Fibroblast of peridontal ligament (primary cell): Measurements from ENCODE around the gene HOXA9.
A peak's percentile ranks its signal among the peaks of the same experiment; 100 is the strongest.

Experiments used
- DNase-seq: peaks from one replicate; pipeline ENCODE4 v3.0.0-alpha.2; 2010; ENCODE audit errors: extremely low read depth

The HOXA9 gene

DNA sequence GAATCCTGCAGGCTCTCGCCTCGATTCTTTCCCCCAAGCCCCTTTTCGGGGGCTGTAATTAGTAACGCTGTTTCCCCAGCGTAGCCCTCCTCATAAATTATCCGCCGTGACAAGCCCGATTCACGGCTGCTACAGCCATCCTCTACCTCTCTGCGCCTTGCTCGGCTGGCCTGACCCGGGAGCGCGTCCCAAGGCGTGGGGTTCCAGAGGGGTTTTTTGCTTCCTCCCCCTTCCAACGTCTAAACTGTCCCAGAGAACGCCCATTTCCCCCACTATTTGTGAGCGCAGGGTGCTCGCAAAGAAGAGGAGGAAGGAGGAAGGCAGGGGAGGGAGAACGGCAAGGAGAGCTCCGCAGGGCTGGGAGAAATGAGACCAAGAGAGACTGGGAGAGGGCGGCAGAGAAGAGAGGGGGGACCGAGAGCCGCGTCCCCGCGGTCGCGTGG is 22.7 kb downstream of the HOXA9 start:
- no peak for DNase-seq

DNA sequence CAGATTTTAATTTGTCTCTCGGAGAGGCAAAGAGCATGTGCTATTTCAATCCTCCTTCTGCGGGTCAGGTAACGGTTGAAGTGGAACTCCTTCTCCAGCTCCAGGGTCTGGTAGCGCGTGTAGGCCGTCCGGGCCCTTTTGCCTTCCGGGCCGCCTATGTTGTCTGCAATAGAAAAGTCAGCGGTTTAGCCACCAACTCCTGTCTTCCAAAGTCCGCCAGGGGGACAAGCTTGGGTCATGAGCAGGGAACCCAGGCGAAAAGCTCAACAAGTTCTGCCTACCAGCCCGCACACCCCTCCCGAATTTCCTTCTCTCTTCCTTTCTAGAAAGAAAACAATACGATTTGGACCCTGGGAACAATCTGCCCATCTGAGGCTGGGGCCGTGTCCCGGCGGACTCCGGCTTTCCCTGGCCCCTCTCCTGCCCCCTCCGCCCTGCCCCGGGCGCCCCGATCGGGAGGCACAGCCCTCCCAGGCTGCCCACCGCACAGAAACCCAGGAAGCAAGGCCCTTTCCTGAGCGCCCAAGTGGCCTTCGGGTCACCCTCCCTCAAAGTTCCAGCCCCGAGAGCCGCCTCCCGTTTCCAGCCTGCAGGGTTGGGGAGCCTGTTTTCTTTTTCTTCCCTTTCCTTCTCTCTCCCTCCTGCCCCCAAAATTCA is 23.3 kb downstream of the HOXA9 start:
- no peak for DNase-seq

DNA sequence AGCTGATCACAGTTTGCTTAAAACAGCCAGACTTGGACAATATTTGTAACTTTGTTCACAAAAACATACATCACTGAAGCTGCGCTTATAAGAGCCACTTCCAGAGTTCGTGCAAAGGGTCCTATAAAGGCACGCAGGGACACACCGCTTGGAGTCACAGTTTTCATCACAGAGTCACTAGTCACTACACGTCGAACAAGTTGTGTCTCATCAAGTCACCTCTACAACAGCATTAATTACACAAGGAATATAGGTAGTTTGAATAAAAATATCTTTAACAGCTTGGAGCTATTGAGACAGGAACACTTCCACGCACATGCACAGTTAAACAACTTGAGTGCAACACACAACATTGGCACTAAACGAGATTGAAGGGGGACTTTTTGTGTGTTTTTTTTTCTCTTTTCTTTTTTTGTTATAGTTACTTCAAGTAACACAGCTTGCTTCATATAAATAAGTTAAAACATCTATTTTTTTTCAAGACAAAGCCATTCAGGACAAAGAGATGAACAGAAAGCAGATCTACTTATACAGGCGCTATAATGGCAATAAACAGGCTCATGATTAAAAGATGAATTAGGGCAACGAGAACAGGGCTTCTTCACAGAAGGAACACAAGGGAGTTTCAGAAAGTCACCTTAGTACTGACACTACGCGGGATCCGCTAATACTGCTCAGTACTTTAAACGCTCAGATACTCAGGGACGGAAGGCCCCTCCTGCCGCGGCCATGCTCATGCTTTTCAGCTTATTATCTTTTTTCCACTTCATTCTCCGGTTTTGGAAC is 24.0 kb downstream of the HOXA9 start:
- no peak for DNase-seq

DNA sequence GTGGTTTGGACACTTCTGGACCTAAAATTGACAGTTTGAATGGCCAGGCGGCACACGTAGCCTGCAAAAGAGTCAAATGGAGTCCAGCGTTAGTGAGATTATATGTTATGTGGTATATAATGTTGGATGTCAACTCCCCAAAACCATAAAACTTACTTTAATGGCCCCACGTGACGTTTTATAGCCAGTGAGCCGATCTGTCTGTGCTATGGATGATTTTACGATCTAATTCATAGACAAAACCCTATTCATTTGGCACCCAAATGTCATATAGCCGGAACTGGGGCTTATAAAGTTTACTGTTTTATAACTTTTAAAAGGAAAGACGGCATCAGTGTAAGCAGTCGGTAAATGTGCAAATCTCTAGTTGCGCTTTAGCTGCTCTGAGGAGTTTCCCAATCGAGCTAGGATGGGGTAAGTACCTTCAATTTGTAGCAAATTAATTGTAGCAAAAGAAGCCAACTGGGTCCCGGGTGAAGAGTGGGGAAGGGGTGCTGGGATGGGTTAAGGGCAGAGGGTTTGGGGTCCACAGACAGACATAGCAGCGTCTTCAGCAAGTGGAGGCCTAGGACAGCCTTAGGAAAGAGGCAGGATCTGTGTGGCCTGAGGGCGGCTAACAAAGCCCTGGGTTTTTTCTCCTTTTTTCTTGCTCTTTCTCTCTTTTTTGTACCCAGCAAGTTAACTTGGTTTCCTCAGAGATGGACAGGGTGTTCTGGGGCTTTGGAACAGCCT is 25.0 kb downstream of the HOXA9 start:
- no peak for DNase-seq

DNA sequence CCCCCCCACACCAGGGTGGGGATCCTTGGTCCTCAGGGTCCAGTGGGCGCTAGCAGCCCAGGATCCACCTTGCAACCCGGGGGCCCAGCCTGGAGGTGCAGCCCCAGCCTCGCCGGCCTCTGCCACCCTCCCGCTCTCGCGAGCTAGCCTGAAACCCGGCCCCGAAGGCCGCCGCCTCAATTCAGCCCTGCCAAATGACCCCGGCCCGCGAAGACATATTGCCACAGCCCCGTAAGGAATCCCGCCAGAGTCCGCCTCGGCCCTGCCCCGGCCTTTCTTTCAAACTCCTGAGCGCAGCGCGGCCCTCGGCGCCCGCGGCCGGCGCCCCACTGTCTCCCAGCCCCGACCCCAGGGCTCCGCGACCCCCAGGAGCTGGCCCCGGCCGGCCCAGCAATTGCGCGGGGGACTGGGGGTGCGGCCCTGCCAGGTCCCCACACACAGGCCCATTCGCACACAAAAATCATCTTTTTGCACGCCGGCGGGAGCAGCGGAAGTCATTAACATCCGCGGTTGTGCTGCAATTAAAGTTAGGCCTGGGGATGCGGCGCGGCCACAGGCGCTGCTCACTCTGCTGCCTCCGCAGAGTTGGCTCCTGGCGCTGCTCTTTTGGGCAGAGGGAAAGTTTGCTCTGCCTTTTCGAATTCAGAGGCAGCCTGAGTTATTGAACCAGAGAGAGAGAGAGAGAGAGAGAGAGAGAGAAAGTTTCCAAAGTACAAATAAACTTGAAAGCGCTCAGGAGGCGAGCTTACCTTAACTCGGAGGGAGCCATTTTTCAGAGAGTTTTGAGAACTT is 25.8 kb downstream of the HOXA9 start:
- DNase-seq, result no peak

DNA sequence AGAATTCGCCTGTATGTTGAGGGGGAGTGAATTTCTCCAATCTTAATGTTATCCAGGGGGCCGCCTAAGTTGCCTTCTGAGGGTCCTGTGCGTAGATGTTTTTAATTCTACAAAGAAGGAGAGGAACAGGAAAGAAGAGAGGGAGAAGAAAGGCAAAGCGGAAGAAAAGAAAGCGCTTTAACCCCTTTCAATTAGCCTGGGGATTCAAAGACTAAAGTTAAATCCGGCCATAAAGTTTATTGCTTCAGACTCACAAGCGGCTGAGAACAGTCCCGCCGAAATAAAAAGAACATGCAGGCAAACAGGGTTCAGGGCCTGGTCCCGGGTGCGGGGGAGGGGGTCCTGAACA is 26.4 kb downstream of the HOXA9 start:
- DNase-seq, result no peak

DNA sequence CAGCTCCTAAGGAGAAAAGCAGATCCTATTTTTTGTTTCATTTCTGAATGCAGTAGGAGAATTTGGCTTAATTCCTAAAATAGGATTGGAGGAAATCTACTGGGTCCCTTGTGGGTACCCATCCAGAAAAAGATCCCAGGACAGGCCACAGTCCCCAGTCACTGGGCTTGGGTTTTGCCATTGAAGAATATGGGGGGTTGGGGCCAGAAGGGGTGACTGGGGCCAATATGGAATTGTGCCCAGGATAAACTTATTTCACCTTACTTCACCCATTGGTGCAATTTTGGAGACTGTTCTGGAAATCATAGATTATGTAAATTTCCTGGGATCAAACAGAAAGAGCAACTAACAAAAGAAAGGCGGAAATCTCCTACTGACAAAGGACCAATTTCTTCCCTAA is 26.9 kb downstream of the HOXA9 start:
- DNase-seq, result no peak

DNA sequence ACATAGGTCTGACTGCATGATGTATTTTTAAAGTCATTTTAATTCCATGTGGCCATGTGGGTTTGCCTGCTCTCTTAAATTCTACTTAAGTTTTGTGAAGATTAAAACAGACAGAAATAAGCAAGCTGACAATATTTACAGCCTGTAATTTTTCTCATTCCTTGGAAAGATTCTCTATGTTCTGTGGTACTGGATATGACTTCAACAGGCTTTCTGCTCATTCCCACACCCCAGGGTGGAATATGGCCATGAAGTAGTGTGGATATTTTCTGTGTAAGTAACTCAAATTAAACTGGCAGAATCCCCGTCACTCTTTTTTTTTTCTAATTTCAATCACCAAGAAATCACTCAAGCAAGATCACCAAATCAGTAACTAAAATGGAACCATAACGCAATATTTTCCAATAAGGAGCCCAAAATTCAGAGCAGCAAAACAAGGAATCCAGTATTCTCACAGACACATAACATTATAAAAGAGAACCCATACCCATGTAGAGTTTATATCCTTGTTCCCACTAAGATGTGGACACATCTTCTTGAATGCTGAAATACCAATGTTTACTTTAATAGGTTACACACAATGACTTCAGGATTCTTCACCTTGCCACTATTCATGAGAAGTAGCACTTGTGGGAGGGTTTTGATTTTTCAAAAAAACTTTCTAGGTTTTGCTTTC is 27.6 kb downstream of the HOXA9 start:
- DNase-seq, result no peak

DNA sequence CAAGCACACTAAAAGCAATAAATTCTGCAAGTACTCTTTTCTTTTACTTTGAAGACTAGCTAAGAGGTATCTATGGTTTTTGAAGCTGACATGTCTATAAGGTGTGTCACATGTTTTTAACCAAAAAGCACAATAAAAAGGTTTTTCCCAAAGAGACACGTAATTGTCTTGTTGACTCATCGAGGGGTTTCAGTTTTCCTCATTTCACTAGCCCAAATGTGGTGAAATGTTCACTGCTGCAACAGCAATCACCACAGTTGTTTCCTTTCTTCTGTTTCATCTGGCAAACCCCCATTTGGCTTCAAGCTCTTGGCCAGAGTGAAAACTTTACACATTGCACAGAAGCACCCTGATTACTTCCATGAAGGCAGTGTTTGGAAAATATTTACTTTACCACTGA is 30.9 kb downstream of the HOXA9 start:
- DNase-seq, result peak; percentile 5

DNA sequence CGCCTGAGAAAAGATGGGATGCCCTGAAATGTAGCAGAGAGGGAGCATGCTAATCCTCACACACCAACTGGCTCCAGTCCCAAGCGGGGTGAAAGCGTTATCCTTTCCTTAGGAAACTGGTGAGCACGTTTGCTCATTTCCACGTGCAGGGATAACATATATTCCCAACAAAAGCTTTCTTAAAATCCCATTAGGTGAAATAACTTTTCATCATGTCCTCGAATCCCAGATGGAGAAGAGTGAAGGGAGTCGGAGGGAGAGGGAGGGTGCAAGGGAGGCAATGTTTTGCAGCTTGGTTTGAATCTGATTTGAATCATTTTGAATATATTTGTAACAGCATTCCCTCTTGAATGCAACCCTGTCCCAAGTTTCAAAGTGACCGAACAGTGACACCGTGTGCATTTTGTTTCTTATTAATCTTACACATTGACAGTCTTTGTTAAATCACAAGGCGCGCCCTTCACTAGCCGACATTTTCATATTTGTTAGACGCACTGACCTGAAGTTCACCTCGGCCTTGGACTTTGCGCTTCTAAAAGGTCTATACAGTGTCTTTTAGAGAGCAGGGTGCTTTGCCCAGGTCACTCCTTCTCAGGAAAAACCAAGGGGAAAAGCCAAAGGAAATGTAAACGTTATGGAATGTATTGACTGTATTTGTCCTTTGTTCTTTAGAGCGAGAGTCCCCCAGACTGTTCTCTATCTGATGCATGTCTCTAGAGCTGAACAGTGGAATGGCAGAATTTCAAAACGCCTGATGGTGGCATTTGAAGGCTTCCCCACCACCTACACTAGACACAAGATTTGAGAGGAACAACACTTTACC is 31.7 kb downstream of the HOXA9 start:
- DNase-seq, result no peak

DNA sequence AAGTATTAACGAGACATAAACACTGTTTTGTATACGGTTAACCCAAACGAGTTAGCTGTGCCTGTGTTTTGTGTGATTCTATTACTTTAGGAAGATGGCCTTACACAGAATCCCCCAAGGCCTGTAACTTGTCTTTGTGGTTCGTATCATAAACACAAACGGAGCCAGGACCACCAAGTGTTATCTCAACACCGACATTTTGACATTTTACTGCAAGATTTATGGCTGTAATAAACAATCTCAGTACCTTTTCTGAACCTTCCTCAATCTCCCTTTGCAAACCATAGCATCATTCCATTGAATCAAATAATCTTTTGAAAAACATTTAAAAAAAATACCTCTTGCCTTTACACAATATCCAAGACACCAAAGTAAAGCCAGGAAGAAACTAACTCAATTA is 32.4 kb downstream of the HOXA9 start:
- no peak for DNase-seq

DNA sequence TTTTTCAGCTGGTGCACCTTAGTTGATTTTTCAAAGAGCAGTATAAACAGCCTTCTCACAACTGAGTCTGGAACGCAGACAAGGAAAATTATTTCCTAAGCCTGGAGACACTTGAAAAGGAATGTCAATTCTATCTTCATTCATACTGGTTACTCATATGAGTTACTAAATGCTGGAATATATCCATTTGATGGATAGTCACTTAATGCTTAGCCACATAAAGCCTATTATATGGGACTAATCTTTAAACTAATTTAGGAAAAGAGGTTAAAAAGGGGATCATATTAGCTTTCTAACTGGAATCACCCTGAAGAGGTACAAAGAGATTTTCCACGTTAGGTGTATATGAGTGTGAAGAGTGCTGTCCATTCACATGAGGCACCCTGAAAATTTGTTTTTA is 33.1 kb downstream of the HOXA9 start:
- no peak for DNase-seq

DNA sequence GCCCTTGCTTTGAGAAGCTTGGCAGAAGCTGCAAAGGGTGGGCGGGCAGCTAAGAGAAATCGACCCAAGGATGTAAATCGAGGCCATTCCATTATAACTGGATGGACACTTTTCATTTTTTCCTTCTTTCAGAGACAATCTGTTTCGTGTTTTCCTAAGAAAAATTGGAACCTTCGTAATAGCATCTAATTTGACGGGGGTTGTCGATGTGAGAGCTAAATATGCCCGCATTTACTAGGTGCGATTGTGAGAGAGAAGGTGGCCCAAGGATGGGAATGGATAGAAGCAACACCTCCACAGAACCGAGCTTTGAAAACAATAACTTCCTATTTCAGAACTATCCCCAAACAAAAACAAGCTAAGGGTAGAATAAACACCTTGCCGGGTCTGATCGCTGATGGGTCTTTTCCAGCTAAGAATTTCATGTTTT is 33.9 kb downstream of the HOXA9 start:
- no peak for DNase-seq

DNA sequence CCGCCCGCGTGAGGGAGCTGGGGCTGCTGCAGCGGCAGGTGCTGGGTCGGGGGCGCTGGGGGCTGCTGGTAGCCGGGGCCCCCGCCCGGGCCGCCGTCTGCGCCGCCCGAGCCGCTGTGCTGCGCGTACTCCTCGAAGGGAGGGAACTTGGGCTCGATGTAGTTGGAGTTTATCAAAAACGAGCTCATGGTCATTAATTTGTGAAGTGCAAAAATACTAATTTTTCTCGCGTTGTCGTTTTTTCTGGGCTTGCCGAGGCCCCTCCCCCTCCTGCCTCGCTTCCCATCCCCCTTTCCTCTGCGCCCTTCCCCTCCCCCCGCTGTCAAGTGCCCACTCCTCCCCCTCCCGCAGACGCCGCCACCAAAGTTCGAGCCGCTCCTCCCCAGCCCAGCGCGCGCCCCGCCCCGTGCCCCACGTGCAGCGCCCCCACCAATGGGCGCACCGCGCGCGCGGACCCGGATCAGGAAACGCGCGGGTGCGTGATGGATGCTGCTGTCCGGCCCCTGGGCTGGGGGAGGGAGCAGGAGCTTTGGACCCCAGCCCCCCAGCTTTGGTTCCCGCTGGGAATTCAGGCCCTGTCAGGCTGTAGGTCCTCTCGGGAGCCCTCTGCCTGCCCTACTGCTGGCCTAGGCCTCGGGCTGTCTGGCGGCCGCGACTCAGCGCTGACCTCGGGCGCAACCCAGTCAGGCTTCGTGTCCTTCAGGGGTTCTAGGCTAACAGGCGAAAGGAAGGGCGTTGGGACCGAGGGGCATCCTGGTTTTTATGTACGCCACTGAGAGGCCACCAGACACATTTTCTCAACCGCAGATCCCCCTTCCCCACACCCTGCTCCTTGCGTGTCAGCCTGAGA is 34.6 kb downstream of the HOXA9 start, which contains the start of gene HOXA4:
HOXA4 (minus strand) TSS at position 218 of the 850 bp plus-strand sequence; CDS start at position 194, 24 bp downstream.
- DNase-seq, result no peak

DNA sequence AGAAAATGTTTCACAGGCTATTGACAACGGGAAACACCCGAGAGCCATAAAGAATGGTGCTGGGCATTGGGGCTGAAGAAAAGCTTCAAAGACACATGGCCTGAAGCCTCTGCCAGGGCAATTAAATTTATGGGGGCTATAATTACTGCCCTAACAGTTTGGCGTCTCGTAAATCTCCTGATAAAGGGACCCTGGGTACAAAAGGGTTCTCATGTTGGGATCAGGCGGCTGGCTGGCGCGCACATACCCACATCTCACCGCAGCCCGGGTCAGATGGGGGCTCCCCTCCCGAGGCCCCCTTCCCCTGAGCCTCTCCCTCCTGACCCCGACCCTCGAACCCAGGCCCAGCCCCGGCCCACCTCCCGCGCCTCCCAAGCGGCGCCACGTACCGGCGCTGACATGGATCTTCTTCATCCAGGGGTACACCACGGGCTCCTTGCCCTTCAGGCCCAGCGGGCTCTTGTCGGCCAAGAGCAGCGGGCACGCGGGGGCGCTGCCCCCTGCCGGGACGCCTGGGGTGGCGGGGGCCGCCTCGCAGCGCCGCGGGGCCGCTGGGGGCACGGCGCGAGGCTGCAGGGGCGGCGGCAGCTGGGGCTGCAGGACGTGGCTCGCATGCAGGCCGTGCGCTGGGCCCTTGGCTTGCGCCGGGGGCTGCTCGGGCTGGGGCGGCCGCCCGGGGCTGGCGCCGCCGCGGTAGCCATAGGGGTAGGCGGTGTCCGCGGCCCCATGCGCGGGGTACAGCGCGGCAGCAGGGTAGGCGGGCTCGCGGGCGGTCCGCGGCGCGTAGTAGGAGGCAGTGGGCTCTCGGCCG is 35.4 kb downstream of the HOXA9 start:
- no peak for DNase-seq

DNA sequence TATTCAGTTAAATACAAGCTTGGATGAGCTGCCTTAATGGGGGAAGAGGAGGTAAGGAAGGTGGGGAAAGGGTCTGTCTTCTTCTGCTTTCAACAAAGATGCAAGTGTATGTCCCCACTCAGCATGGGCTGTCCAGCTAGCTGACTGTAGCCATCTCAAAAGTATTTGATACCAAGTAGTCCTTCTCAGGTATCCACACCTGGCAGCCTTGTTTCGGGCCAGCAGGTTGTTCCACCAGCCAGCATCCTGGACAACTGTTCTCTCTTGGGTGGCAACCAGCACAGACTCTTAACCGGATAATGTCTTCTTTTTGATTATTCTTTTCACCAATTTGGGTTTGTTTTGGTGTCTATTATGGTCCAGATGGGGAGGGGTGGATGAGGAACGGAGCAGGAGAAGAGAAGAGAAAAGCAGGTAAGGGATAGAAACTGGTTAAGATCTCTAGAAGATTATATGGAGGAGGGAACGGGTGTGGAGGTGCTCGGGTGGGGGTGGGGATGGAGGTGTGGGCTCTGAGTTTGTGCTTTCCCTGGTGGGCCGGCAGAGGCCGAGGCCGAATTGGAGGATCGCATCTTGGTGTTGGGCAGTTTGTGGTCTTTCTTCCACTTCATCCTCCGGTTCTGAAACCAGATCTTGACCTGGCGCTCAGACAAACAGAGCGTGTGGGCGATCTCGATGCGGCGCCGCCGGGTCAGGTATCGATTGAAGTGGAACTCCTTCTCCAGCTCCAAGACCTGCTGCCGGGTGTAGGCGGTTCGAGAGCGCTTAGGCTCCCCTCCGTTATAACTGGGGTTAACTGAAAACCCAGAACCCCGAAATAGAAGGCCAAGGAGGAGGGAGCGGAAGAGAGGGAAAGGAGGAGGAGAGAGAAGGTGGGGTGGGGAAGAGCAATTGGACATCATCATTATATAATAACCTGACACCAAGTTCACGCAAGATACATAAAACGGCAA is 36.3 kb downstream of the HOXA9 start:
- DNase-seq, result no peak

DNA sequence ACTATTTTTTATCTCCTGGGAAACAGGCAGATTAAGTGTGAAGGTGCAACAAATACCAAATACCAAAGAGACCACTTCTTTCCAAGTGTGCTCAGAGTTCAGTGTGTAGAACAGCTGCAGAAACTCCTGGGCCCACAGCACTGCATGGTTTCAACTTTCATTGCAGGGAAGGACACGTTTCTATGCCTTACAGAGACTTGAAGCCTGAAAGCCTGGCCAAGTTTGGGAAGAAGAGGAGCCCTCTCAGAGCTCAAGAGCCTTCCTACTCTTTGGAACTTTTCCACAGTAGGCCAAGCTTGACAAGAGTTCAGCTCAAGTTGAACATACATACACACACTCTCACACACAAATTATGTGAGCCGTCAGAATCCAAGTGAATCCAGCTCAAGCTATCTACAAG is 37.3 kb downstream of the HOXA9 start:
- DNase-seq, result no peak
